ENCODE measurements around the gene RAMP3. TPM values are rescaled to one million over a fixed set of nuclear protein-coding genes. Genes with fewer than 3 reads are reported as not detected.

The RAMP3 gene
- total RNA-seq, 1 experiment from 2014 or later = 0.13 TPM

DNA sequence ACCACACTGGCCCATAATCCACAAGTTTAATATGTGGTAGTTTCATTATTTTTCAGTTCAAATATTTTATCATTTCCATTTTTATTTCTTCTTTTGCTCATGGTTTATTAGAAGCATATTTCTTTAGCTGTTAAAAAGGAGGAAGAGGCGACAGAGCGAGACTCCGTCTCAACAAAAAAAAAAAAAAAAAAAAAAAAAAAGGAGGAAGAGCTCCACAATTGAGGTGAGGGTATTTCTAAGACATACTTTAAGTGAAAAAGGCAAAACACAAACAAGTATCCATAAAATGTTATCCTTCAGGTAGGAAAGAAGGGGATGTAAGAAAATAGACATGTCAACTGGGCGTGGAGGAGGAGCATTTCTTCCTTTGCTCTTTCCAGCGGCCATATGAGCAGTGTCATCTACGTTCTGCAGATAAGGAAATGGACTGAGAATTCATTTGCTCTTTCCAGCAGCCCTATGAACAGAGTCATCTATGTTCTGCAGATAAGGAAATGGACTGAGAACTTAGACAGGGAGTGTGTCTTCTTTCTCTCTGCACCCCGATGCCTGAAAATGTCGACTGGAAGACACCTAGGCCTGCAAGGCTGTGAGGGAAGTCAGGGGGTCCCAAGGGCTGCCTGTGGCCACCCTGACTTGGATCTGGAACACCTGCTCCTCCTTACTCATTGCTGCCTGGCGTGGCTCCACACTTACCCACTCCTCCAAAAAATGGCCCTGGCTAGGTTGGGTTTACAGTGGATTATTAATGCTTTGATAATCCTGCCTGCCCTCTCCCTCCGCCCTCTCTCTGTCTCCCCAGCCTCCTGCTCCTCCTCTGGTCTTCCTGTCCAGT is 18.9 kb upstream of the RAMP3 start:
- CTCF ChIA-PET = interaction anchor here (0.6 to 0.7 kb wide), 2 partner anchors 119 to 284 kb away, joined by 3 to 7 read pairs; no protein-coding TSS in a partner anchor
- Histone ChIP-seq H3K36me3 (ENCODE audit: control insufficient read depth, insufficient read depth, low read length) (no peaks in the 10 kb centered on the region), H3K4me3 (ENCODE audit: low read depth in 2 of 2, low read length in 2 of 2) (no peak overlapping the region), H3K4me1 (ENCODE audit: control insufficient read depth, insufficient read depth, low read length) (no peaks in the 10 kb centered on the region), H3K27ac (ENCODE audit: low read length) (no peak overlapping the region), H3K9me3 (ENCODE audit: control insufficient read depth, insufficient read depth, low read depth, low read length) (no peaks in the 10 kb centered on the region), H3K27me3 (ENCODE audit: control insufficient read depth, insufficient read depth, low read length) (0 out of 2 replicates have a peak, but pooled peaks cover 2% of the 10 kb centered on the region)
- TF ChIP-seq TCF7L2 (IDR thresholded peaks at IDR 0.05; ENCODE audit: low read depth, low read length) (no peak), SIN3A (IDR thresholded peaks at IDR 0.05; ENCODE audit: borderline replicate concordance, insufficient read depth, low read depth, low read length) (no peak)
- TF ChIP-seq, protein P1, sequence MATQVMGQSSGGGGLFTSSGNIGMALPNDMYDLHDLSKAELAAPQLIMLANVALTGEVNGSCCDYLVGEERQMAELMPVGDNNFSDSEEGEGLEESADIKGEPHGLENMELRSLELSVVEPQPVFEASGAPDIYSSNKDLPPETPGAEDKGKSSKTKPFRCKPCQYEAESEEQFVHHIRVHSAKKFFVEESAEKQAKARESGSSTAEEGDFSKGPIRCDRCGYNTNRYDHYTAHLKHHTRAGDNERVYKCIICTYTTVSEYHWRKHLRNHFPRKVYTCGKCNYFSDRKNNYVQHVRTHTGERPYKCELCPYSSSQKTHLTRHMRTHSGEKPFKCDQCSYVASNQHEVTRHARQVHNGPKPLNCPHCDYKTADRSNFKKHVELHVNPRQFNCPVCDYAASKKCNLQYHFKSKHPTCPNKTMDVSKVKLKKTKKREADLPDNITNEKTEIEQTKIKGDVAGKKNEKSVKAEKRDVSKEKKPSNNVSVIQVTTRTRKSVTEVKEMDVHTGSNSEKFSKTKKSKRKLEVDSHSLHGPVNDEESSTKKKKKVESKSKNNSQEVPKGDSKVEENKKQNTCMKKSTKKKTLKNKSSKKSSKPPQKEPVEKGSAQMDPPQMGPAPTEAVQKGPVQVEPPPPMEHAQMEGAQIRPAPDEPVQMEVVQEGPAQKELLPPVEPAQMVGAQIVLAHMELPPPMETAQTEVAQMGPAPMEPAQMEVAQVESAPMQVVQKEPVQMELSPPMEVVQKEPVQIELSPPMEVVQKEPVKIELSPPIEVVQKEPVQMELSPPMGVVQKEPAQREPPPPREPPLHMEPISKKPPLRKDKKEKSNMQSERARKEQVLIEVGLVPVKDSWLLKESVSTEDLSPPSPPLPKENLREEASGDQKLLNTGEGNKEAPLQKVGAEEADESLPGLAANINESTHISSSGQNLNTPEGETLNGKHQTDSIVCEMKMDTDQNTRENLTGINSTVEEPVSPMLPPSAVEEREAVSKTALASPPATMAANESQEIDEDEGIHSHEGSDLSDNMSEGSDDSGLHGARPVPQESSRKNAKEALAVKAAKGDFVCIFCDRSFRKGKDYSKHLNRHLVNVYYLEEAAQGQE (IDR thresholded peaks at IDR 0.05; ENCODE audit: insufficient read depth in 1 of 2, low read depth in 2 of 2, low read length in 1 of 2) = no peak
- BruUV-seq (replicated peaks) = no TSS peak
- intact Hi-C loops (cut with micrococcal nuclease; ENCODE audit: unreplicated experiment) (loop anchor here (5.0 to 10.0 kb wide), 2 partner anchors 166 to 554 kb away; partner anchors contain the start of gene TMED4), in situ Hi-C loops (cut with HindIII; ENCODE audit: low pct_unique_long_range_greater_than_20kb, low sequenced_read_pairs) (no loop called here)
- POLR2A ChIA-PET = no interaction called here
- no peak for ATAC-seq
- DNase-seq (ENCODE audit: low read depth, low spot score) = no peak

DNA sequence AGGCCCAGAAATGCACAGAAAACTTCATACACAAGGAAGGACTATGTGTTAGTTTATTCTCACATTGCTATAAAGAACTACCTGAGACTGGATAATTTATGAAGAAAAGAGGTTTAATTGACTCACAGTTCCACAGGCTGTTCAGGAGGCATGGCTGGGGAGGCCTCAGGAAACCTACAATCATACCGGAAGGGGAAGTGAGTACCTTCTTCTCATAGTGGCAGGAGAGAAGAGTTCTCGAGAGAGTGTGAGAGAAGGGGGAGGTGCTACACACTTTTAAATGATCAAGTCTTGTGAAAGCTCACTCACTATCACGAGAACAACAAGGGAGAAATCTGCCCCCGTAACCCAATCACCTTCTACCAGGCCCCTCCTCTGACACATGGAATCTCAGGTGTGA is 16.8 kb upstream of the RAMP3 start:
- Histone ChIP-seq H3K27me3 (ENCODE audit: control insufficient read depth, insufficient read depth, low read length) (0 out of 2 replicates have a peak, but pooled peaks cover 2% of the 10 kb centered on the region), H3K4me3 (ENCODE audit: low read depth in 2 of 2, low read length in 2 of 2) (no peak overlapping the region), H3K9me3 (ENCODE audit: control insufficient read depth, insufficient read depth, low read depth, low read length) (no peaks in the 10 kb centered on the region), H3K27ac (ENCODE audit: low read length) (no peak overlapping the region), H3K36me3 (ENCODE audit: control insufficient read depth, insufficient read depth, low read length) (no peaks in the 10 kb centered on the region), H3K4me1 (ENCODE audit: control insufficient read depth, insufficient read depth, low read length) (no peaks in the 10 kb centered on the region)
- in situ Hi-C loops (cut with HindIII; ENCODE audit: low pct_unique_long_range_greater_than_20kb, low sequenced_read_pairs) = no loop called here
- TF ChIP-seq, protein P2, sequence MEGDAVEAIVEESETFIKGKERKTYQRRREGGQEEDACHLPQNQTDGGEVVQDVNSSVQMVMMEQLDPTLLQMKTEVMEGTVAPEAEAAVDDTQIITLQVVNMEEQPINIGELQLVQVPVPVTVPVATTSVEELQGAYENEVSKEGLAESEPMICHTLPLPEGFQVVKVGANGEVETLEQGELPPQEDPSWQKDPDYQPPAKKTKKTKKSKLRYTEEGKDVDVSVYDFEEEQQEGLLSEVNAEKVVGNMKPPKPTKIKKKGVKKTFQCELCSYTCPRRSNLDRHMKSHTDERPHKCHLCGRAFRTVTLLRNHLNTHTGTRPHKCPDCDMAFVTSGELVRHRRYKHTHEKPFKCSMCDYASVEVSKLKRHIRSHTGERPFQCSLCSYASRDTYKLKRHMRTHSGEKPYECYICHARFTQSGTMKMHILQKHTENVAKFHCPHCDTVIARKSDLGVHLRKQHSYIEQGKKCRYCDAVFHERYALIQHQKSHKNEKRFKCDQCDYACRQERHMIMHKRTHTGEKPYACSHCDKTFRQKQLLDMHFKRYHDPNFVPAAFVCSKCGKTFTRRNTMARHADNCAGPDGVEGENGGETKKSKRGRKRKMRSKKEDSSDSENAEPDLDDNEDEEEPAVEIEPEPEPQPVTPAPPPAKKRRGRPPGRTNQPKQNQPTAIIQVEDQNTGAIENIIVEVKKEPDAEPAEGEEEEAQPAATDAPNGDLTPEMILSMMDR (IDR thresholded peaks at IDR 0.05) = no peak
- no peak for TF ChIP-seq POLR2AphosphoS5 (IDR thresholded peaks at IDR 0.05; ENCODE audit: low read depth, low read length)
- TF ChIP-seq TCF7L2 (IDR thresholded peaks at IDR 0.05; ENCODE audit: low read depth, low read length) = no peak
- no peak for TF ChIP-seq SIN3A (IDR thresholded peaks at IDR 0.05; ENCODE audit: borderline replicate concordance, insufficient read depth, low read depth, low read length)
- TF ChIP-seq, protein P1 (IDR thresholded peaks at IDR 0.05; ENCODE audit: insufficient read depth in 1 of 2, low read depth in 2 of 2, low read length in 1 of 2) = no peak
- ChIA-PET POLR2A (no interaction called here), CTCF (no interaction called here)
- DNase-seq (ENCODE audit: low read depth, low spot score) (no peak), ATAC-seq (no peak)
- intact Hi-C loops (cut with micrococcal nuclease; ENCODE audit: unreplicated experiment) = no loop called here
- no TSS peak for BruUV-seq (replicated peaks)

Measured in Panc1 (cell line).